ENCODE data around the gene UPK2.
A peak's percentile ranks its signal among the peaks of the same experiment; 100 is the strongest.

GRCh38 chr11:118930094-118930712, 25.9 kb upstream of the UPK2 start:
- TF ChIP-seq CTCF (optimal IDR thresholded peaks at IDR 0.05 in 1 of 3, IDR thresholded peaks at IDR 0.05 in 1 of 3, conservative IDR thresholded peaks at IDR 0.05 in 1 of 3; ENCODE audit: extremely low read depth in 1 of 3, insufficient read depth in 2 of 3, low read length in 3 of 3) (peak in 2 of 3 experiments; percentile 92 to 98), EZH2 (IDR thresholded peaks at IDR 0.05; ENCODE audit: low read length) (no peak)
